HG03045 (cell line): Measurements from ENCODE around the gene PIEZO2.
"Not testable (repeated sequence)": the region's sequence is repeated elsewhere in the genome, so short reads cannot be mapped to it uniquely, and the experiment has no call there.

Experiments
- ATAC-seq: cut with Tn5 transposase; IDR thresholded peaks from one replicate; pipeline ENCODE4 v1.9.1; 2021; ENCODE audit warnings: mild to moderate bottlenecking, moderate library complexity; ENCODE audit not compliant: unreplicated experiment

PIEZO2 gene

GRCh38 chr18:10850216-10850615 lies 299.2 kb downstream of the PIEZO2 start:
- ATAC-seq, result no peak

GRCh38 chr18:10847907-10848306 lies 301.5 kb downstream of the PIEZO2 start:
- ATAC-seq, result no peak

GRCh38 chr18:10847408-10847790 lies 302.0 kb downstream of the PIEZO2 start:
- no peak for ATAC-seq

GRCh38 chr18:10846657-10847407 lies 302.5 kb downstream of the PIEZO2 start:
- no peak for ATAC-seq

- not testable (repeated sequence) for ATAC-seq
Measured at GRCh38 chr18:10846035-10846434, 303.3 kb downstream of the PIEZO2 start.

GRCh38 chr18:10843565-10843964 lies 305.8 kb downstream of the PIEZO2 start:
- ATAC-seq, result no peak

GRCh38 chr18:10842861-10843260 lies 306.5 kb downstream of the PIEZO2 start:
- ATAC-seq, result no peak

GRCh38 chr18:10842371-10842770 lies 307.0 kb downstream of the PIEZO2 start:
- ATAC-seq, result no peak

GRCh38 chr18:10841203-10841602 lies 308.2 kb downstream of the PIEZO2 start:
- ATAC-seq, result no peak

- no peak for ATAC-seq
Measured at GRCh38 chr18:10840743-10841142, 308.6 kb downstream of the PIEZO2 start.

GRCh38 chr18:10839421-10839820 lies 309.9 kb downstream of the PIEZO2 start:
- ATAC-seq, result no peak

- no peak for ATAC-seq
Measured at GRCh38 chr18:10838553-10838952, 310.8 kb downstream of the PIEZO2 start.

- ATAC-seq, result no peak
Measured at GRCh38 chr18:10834128-10834815, 315.1 kb downstream of the PIEZO2 start.

GRCh38 chr18:10833656-10834055 lies 315.7 kb downstream of the PIEZO2 start:
- no peak for ATAC-seq

GRCh38 chr18:10826400-10826799 lies 323.0 kb downstream of the PIEZO2 start:
- ATAC-seq, result no peak

GRCh38 chr18:10822456-10822855 lies 326.9 kb downstream of the PIEZO2 start:
- ATAC-seq, result no peak

- ATAC-seq, result no peak
Measured at GRCh38 chr18:10820681-10821080, 328.7 kb downstream of the PIEZO2 start.

- no peak for ATAC-seq
Measured at GRCh38 chr18:10814336-10814735, 335.0 kb downstream of the PIEZO2 start.

- ATAC-seq, result no peak
Measured at GRCh38 chr18:10805587-10806118, 343.7 kb downstream of the PIEZO2 start.

GRCh38 chr18:10804126-10804525 lies 345.2 kb downstream of the PIEZO2 start:
- no peak for ATAC-seq

- no peak for ATAC-seq
Measured at GRCh38 chr18:10798727-10799550, 350.4 kb downstream of the PIEZO2 start.
